Stomach (tissue), 9 donors: Measurements from ENCODE around the gene ZBTB49. TPM values are rescaled to one million over a fixed set of nuclear protein-coding genes. Genes with fewer than 3 reads are reported as not detected.
"Not testable (repeated sequence)": the region's sequence is repeated elsewhere in the genome, so short reads cannot be mapped to it uniquely, and the experiment has no call there.

Source experiments
- DNase-seq, 2 donors: peaks; one replicate each; pipeline versions ENCODE4 v3.0.0 to v3.0.0-alpha.2; 2013 to 2019
- H3K27ac ChIP-seq, 5 donors: fragments of 200-600 bp in 4 of 5; sonication (generic) in 4 of 5; one replicate each; pipeline ENCODE4 v1.5.1; 2013 to 2019; ENCODE audit warnings: mild to moderate bottlenecking in 1 of 5, moderate library complexity in 1 of 5
- H3K27me3 ChIP-seq, 3 donors: fragments of 200-600 bp; sonication (generic); one replicate each; pipeline ENCODE4 v1.5.1; 2017 to 2019; ENCODE audit warnings: mixed run types in 1 of 3
- H3K36me3 ChIP-seq, 4 donors: fragments of 200-600 bp; sonication (generic); 1 replicate in 3 of 4; 2 replicates in 1 of 4; pipeline ENCODE4 v1.5.1; 2016 to 2019
- H3K4me1 ChIP-seq, 4 donors: fragments of 200-600 bp; sonication (generic); one replicate each; pipeline ENCODE4 v1.5.1; 2016 to 2019
- H3K4me3 ChIP-seq, 4 donors: fragments of 200-600 bp; sonication (generic) in 3 of 4; one replicate each; pipeline ENCODE4 v1.5.1; 2016 to 2019; ENCODE audit warnings: mild to moderate bottlenecking in 1 of 4
- H3K9me3 ChIP-seq, 4 donors: fragments of 200-600 bp; sonication (generic); one replicate each; pipeline ENCODE4 v1.5.1; 2016 to 2019
- CTCF ChIP-seq, 7 experiments: fragments of 450-650 bp in 4 of 7; fragments of 200-600 bp in 3 of 7; sonication (generic) in 3 of 7; IDR thresholded peaks; one replicate each; pipeline ENCODE4 v1.5.1; 2016 to 2019; ENCODE audit warnings: antibody characterized with exemption in 7 of 7, control low read depth in 2 of 7, mild to moderate bottlenecking in 1 of 7
- EP300 ChIP-seq: sonication (generic); formaldehyde crosslinking; IDR thresholded peaks from one replicate; pipeline ENCODE4 v1.6.1; 2017; ENCODE audit warnings: antibody characterized with exemption
- POLR2A ChIP-seq, 4 donors: fragments of 450-650 bp; IDR thresholded peaks; one replicate each; pipeline ENCODE4 v1.6.1; 2016; ENCODE audit warnings: antibody characterized with exemption in 4 of 4, control low read depth in 2 of 4, mild to moderate bottlenecking in 1 of 4, moderate library complexity in 1 of 4
- POLR2AphosphoS5 ChIP-seq, 3 donors: sonication (generic); formaldehyde crosslinking; IDR thresholded peaks; one replicate each; pipeline ENCODE4 v1.6.1; 2016; ENCODE audit warnings: antibody characterized with exemption in 3 of 3
- WGBS, 5 donors: extraction: QIAGEN DNeasy Blood & Tissue Kit in 3 of 5; methylation state at CpG; one replicate each; pipeline versions ENCODE4 v1.1.5 to v1.1.7; 2013 to 2018; 5-methylcytosine and 5-hydroxymethylcytosine counted together
- intact Hi-C: fragments of 100-400 bp; cut with DNase I; formaldehyde crosslinking; loops from one replicate; pipeline ENCODE4 v1.15.1; 2023; ENCODE audit warnings: low total_unique reads
- polyA plus RNA-seq, 3 donors: library from polyadenylated mRNA; stranded (reverse); fragments of 200-250 nt; gene quantifications; one replicate each; pipeline ENCODE4 v1.2.3, GENCODE V29; 2013
- total RNA-seq, 5 donors: library from RNA; depleted of rRNA; stranded (reverse); fragments of >200 nt; gene quantifications; one replicate each; pipeline versions ENCODE4 v1.1.0 to v1.2.3, GENCODE V29; 2014 to 2016
- donor health status: healthy with polysubstance abuse.
- donor health status: Bipolar disorder and iron deficiency.
- donor health status: healthy.

The ZBTB49 gene
- total and polyA plus RNA-seq, 8 donors, result 0.29 to 7.6 (median 2.7) TPM; not detected in 1

GRCh38 chr4:4248029-4248884 lies 41.8 kb upstream of the ZBTB49 start, which contains the start of gene TMEM128:
TMEM128 (minus strand) TSS chr4:4248223; CDS start chr4:4248202, 21 bp downstream.
- peak; percentile 94 to 98 for DNase-seq
- Histone ChIP-seq H3K4me1 (peaks cover 7 to 41% (median 27%) of the 10 kb centered on the region in 4 donors), H3K27me3 (peaks cover 0 to 5% (median 0%) of the 10 kb centered on the region in 3 donors), H3K9me3 (no peaks in the 10 kb centered on the region), H3K4me3 (peak within 1 kb of the TSS; percentile 69 to 83 (median 80)), H3K36me3 (peaks cover 20 to 28% (median 25%) of the 10 kb centered on the region in 4 donors), H3K27ac (peak within 1 kb of the TSS; percentile 88 to 99 (median 95))
- TF ChIP-seq CTCF (IDR thresholded peaks at IDR 0.05), result peak in 2 of 7 experiments; percentile 16 to 37
- peak in 1 of 4 donors; percentile 43 for TF ChIP-seq POLR2A (IDR thresholded peaks at IDR 0.05)
- no peak for TF ChIP-seq EP300
- TF ChIP-seq POLR2AphosphoS5 (IDR thresholded peaks at IDR 0.05), result peak; percentile 54 to 94 (median 89)
- 0 to 2% (median 1%) methylated on average over 43 to 62 of the region's 62 CpGs for WGBS, 5 donors
- intact Hi-C loops, result no loop called here

DNA sequence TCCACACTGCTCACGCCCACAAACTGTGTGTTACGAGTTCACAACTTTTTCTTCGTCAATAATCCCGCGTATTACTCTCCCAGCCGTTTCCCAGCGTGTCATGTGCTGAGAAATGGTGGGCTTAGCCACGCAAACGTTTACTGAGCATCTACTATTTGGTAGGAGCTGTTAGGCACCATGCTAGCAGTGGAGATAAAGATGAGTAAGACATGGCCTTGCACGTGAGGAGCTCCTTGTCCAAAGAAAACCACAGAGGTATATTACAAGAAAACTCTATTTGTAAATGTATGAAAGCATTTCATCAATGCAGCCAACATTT lies 41.2 kb upstream of the ZBTB49 start:
- WGBS, 5 donors, result 6 to 27% (median 16%) methylated on average over 10 of the region's 10 CpGs
- Histone ChIP-seq H3K27ac (peak overlapping the region; percentile 88 to 99 (median 95)), H3K4me1 (peaks cover 7 to 42% (median 27%) of the 10 kb centered on the region in 4 donors)

GRCh38 chr4:4249342-4249741 lies 40.7 kb upstream of the ZBTB49 start:
- peak overlapping the region in 3 of 5 donors; percentile 95 to 96 (median 95) for H3K27ac ChIP-seq
- peaks cover 7 to 42% (median 27%) of the 10 kb centered on the region in 4 donors for H3K4me1 ChIP-seq
- WGBS, 5 donors, result 90 to 97% (median 96%) methylated on average over 15 of the region's 15 CpGs
- H3K9me3 ChIP-seq, intact Hi-C loops, H3K4me3 ChIP-seq, DNase-seq, H3K27me3 ChIP-seq: not testable (repeated sequence)
- H3K36me3 ChIP-seq, result peaks cover 11 to 17% (median 15%) of the 10 kb centered on the region in 4 donors

More for the DNA sequence above, 41.2 kb upstream of the ZBTB49 start:
- no peak for DNase-seq
- intact Hi-C loops, result no loop called here
- Histone ChIP-seq H3K27me3 (peaks cover 0 to 5% (median 0%) of the 10 kb centered on the region in 3 donors), H3K36me3 (peaks cover 16 to 22% (median 20%) of the 10 kb centered on the region in 4 donors), H3K4me3 (peak overlapping the region; percentile 69 to 83 (median 80)), H3K9me3 (no peaks in the 10 kb centered on the region)
- TF ChIP-seq POLR2AphosphoS5 (IDR thresholded peaks at IDR 0.05) (no peak), CTCF (IDR thresholded peaks at IDR 0.05) (no peak), POLR2A (IDR thresholded peaks at IDR 0.05) (no peak), EP300 (no peak)

DNA sequence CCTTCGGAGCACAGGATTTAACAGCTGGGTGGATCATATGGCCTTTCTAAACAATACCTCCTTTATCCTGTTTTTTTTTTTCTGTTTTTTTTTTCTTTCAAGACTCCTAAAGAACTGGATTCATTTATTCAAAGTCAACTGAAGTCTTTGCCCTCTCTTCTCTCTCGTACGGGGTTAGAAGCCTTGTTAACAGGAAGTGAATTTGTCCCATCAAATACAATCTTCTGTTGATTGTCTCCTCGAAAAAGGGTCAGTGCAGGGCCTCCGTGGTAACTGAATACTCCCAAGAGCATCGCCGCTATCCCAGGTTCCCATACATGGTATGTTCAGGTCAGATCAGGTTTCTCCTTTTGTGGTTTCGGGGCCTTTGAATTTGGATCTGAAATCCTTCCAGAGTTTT lies 40.2 kb upstream of the ZBTB49 start:
- Histone ChIP-seq H3K27ac (no peak overlapping the region), H3K4me1 (peaks cover 7 to 42% (median 27%) of the 10 kb centered on the region in 4 donors), H3K9me3 (no peaks in the 10 kb centered on the region), H3K4me3 (no peak overlapping the region), H3K36me3 (peaks cover 6 to 12% (median 9%) of the 10 kb centered on the region in 4 donors), H3K27me3 (peaks cover 0 to 5% (median 0%) of the 10 kb centered on the region in 3 donors)
- intact Hi-C loops, result no loop called here
- TF ChIP-seq EP300, result no peak
- no peak for TF ChIP-seq POLR2AphosphoS5 (IDR thresholded peaks at IDR 0.05)
- no peak for DNase-seq
- 72 to 81% (median 75%) methylated on average over 8 of the region's 8 CpGs for WGBS, 5 donors

DNA sequence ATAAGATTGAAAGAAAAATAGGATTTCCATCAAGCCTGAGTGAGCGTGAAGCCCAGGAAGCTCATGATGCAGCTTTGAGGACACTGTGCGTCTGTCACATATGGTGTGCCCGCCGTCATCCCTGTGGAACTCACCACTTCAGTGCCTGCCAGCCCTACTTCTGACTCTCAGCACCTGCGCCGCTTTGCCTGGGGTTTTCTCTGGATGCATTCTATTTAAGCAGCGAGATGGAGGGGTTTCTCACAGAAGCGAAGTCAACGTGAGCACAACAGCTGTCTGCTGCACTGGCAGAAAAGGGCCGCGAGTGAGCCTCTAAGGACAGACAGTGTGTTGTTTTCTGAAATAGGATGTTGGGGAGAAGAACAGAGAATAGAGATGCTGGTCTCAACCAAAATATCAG lies 35.9 kb upstream of the ZBTB49 start:
- Histone ChIP-seq H3K27ac (no peak overlapping the region), H3K9me3 (no peaks in the 10 kb centered on the region), H3K4me1 (peaks cover 0 to 12% (median 4%) of the 10 kb centered on the region in 4 donors), H3K4me3 (no peak overlapping the region), H3K36me3 (no peaks in the 10 kb centered on the region), H3K27me3 (peaks cover 0 to 5% (median 0%) of the 10 kb centered on the region in 3 donors)
- intact Hi-C loops, result no loop called here
- 86 to 91% (median 89%) methylated on average over 11 of the region's 11 CpGs for WGBS, 5 donors
- TF ChIP-seq POLR2AphosphoS5 (IDR thresholded peaks at IDR 0.05) (no peak), POLR2A (IDR thresholded peaks at IDR 0.05) (no peak), CTCF (IDR thresholded peaks at IDR 0.05) (no peak), EP300 (no peak)
- DNase-seq, result no peak
